NOMO-1 (cell line): Measurements from ENCODE around the gene TPGS1.

Source experiments
- DNase-seq, 2 experiments: peaks; one replicate each; lab custom pipeline; 2025; ENCODE audit not compliant: unreplicated experiment in 2 of 2; lab: John Stamatoyannopoulos, UW

Gene TPGS1

GRCh38 chr19:507286-508203 is at the start of gene TPGS1:
TPGS1 (plus strand) TSS chr19:507497; CDS start chr19:507507, 10 bp downstream.
- DNase-seq, result peak; percentile 98

DNA sequence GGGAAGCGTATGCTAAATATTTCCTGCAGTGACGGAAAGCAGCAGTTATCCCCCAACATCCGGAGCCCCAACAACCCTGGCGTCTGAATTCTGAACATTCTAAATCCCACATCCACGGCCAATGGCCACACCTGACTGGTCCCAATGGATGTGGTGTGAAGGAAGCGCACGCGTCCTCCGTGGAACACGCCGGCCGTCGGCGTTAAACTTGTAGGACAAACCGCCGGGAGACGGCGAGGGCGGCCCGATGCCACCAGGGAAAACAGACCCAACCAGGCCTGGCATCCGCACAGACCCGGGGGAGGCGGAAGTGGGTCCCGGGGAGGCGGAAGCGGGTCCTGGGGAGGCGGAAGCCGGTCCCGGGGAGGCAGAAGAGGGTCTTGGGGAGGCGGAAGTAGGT is 49.7 kb upstream of the TPGS1 start:
- DNase-seq, result no peak

DNA sequence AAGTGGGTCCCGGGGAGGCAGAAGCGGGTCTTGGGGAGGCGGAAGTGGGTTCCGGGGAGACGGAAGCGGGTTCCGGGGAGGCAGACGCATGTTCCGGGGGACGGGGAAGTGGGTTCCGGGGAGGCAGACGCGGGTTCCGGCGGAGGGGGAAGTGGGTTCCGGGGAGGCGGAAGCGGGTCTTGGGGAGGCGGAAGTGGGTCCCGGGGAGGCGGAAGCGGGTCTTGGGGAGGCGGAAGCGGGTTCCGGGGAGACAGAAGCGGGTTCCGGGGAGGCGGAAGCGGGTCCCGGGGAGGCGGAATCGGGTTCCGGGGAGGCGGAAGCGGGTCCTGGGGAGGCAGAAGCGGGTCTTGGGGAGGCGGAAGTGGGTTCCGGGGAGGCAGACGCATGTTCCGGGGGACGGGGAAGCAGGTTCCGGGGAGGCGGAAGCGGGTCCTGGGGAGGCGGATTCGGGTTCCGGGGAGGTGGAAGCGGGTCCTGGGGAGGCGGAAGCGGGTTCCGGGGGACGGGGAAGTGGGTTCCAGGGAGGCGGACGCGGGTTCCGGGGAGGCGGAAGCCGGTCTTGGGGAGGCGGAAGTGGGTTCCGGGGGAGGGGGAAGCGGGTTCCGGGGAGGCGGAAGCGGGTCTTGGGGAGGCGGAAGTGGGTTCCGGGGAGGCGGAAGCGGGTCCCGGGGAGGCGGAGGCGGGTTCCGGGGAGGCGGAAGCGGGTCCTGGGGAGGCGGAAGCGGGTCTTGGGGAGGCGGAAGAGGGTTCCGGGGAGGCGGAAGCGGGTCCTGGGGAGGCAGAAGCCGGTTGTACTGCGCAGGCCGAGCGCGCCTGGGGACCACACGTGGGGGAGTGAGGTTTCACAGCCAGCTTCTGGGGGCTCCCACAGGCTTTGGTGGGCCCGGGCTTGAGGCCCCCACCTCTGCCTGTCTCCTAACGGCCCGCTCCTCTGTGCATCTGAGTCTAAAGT is 48.9 kb upstream of the TPGS1 start:
- DNase-seq, result no peak

DNA sequence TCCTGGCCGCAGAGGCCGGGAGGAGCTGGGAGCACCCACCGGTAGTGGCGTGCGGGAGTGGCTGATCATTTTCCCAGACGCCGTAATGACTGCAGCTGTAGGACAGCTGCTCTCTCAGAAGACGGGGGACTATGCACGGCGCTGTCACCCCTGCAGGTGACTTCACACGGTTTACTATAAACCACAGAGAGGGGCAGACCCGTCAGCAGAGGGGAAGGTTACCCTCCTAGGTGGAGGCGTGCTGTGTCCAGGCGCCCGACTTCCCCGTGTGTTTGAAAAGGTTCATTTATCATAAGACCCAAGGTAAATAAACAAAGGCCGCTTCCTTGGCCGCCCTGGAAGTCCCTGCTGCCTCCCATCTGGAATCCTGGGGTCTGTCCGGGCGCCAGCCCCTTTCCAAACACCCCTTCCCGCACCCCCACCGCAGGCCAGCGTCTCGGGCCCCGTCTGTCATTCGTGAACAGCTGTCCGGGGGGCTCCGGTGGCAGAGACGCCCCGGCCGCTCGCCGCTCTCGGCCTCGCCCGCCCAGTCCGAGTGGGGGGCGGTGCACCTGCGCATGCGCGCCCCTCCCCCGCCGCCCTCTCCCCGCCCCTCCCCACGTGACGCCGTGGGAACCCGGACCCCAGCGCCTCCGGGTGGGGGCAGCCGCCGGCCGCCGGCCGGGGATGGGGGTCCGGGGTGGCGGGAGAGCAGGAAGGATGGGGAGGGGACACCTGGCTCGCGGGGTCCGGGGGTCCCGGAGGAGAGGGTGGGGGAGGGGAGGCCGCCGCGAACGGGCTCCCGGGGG is 47.4 kb upstream of the TPGS1 start:
- DNase-seq, result no peak

DNA sequence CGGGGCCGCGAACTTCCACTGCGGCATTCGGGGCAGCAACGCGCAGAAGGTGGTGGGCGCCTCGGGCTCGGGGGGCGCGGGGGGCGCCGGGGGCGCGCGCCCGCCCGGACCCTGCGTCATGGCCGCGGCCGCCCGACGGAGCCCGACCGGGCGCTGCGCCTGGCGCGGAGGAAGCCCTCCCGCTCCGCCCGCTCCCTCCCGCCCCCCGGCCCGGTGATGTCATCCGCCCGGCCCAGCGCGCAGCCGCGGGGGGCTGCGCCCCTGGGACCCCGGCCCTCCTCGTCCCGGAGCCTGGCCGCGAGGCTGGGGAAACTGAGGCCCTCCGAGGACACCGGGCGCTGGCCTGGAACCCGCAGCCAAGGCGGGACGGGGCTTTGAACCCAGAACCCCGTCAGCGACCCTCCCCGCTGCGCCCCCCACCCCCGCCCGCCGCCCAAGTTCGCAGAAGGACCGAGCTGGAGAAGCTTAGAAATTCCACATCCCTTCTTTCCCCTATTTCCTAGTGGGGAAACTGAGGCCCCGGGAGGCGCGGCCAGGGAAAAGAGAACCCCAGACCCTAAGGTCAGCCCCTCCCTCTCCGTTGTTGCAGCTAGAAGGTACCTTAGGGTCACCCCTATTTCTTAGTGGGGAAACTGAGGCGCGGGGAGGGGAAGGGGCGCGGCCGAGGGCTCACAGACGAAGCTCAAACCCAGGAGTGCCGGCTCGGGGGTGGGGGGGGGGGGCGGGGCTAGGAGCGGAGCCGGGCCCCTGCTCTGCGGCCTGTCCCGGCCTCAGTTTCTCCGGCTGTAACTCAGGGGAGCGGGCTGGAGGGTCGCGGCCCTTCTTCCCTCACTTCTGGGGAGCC is 46.2 kb upstream of the TPGS1 start, which contains the start of gene SHC2:
SHC2 (minus strand) TSS at position 157 of the 844 bp plus-strand sequence; CDS start at position 120, 37 bp downstream.
- DNase-seq, result no peak

DNA sequence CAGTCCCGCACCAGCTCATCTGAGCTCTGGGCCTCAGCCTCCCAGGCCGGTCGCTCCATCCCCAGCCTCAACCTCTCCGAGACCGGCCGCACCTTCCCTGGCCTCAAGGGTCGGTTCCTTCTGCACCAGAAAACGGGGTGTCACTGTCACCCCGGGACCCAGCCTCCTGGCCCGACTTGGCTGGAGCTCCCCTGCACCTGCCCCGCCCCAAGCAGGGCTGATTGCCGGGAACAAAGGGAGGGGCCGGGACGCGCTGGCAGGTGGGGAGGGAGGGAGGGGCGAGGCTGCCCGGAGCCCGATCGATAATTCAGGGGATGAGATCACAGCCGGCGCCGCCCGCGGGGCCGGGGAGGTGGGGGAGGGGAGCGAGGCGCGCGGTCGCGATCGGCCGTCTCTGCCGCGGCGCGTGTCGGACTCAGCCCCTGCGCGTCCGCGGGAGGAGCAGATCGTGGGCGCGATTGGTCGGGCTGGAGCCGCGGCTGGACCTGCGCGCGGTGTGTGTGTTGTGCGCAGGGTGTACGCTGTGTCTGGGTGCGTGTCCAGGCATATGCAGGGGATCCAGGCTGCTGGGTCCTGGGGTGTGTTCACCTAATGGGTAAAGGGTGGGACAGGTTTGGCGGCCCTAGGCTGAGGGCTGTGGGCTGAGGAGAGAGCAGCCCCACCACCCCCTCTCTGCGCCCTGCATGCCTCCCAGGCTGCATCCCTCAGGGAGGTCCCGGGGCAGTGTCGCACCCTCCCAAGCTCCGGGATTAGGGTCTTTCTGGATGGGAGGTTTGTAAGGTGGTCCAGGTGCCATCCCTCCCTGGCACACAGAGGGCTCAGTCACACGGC is 45.4 kb upstream of the TPGS1 start:
- no peak for DNase-seq

GRCh38 chr19:463483-464207 is 43.7 kb upstream of the TPGS1 start:
- no peak for DNase-seq

DNA sequence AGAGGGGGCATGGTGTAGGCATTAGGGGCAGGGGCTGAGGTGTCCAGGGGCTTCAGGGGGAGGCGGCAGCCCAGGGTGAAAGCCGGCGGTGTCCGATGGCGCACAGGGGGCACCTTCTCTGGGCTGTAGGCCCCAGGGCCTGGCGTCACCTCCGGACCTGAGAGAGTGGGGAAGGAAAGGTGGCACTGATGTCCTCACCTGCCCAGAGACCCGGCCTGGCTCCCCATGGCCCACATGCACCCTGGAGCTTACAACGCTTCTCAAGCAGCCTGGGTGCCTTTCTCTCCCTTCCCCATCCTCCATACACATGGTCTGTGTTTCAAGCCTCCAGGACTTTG is 43.1 kb upstream of the TPGS1 start:
- no peak for DNase-seq

- DNase-seq, result no peak
Measured at GRCh38 chr19:465056-465816, 42.1 kb upstream of the TPGS1 start.

- no peak for DNase-seq
Measured at GRCh38 chr19:467554-467953, 39.7 kb upstream of the TPGS1 start.

GRCh38 chr19:468587-469256 is 38.6 kb upstream of the TPGS1 start:
- DNase-seq, result no peak

- no peak for DNase-seq
Measured at GRCh38 chr19:469833-470232, 37.5 kb upstream of the TPGS1 start.

- DNase-seq, result no peak
Measured at GRCh38 chr19:470701-471100, 36.6 kb upstream of the TPGS1 start.

GRCh38 chr19:472005-472858 is 35.1 kb upstream of the TPGS1 start:
- no peak for DNase-seq

DNA sequence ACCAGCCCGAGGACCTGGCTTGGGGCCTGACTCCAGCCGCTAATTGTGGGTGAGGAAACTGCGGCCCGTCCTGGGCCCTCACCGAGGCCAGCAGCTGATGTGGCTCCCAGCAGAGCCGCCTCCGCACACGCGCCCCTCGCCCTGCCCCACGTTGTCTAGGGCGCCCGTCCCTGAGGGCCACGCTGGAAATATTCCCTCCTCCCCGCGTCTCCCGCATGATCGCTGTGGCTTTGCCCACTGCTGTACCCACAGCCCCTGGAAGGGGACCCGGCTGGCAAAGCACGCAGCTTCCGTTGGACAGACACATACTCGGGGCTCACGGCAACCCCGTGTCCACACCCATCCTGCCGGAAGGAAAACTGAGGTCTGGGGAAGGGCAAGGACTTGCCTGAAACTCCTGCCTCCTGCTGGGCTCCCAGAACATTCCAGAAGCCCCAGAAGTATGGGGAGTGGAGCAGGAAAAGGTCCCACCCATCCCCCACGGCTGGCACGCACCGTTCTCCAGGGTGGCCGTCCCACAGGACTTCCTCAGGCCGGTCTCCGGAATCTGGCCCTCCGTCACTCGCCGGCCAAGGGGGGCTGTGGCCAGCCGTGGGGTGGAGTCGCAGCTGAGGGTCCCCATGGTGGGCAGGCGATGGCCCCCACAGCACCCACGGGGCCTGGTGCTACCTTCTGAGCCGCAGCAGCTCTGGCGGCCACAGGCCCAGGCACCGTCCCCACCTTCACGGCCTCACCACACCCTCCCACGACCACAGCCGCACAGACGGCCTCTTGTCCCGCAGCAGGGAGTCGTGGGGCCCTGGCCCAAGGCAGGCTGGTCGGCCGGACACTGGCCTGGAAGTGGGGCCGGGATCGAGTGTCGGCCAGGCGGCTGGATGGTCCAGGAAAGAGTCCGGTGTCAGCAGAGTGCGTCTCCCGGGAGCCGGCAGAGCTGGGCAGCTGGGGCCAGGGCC is 32.9 kb upstream of the TPGS1 start:
- DNase-seq, result no peak
